PC-9 (cell line): ENCODE measurements around the gene SLC22A14. TPM values are rescaled to one million over a fixed set of nuclear protein-coding genes. Genes with fewer than 3 reads are reported as not detected.

Source experiments
- BruUV-seq: library from RNA; stranded (reverse); fragments of 400-500 nt; replicated peaks from 2 replicates; lab custom pipeline; 2021; lab: Mats Ljungman, UMichigan
- CTCF ChIA-PET: fragments of 300-600 bp; sonication (Branson Sonifier 250); formaldehyde crosslinking; loops from one replicate; lab custom pipeline; 2022; ENCODE audit warnings: antibody characterized with exemption; lab: Charles Lee
- POLR2A ChIA-PET: fragments of 300-600 bp; sonication (Branson Sonifier 250); formaldehyde crosslinking; loops from one replicate; lab custom pipeline; 2022; ENCODE audit warnings: antibody characterized with exemption; ENCODE audit not compliant: unreplicated experiment; lab: Charles Lee
- DNase-seq, 2 experiments: peaks; one replicate each; pipeline versions ENCODE4 v3.0.0 to v3.0.0-alpha.2; 2015 to 2022; ENCODE audit warnings: mixed read lengths in 1 of 2
- H2AFZ ChIP-seq: fragments of 200-600 bp; sonication (generic); 2 replicates; pipeline ENCODE4 v1.8.1; 2017; ENCODE audit warnings: antibody characterized with exemption
- H3F3A ChIP-seq: fragments of 200-600 bp; sonication (generic); 2 replicates; pipeline ENCODE4 v1.8.1; 2017; ENCODE audit warnings: antibody characterized with exemption, mild to moderate bottlenecking, low read depth; ENCODE audit not compliant: insufficient read depth
- H3K27ac ChIP-seq: fragments of 200-600 bp; sonication (generic); 2 replicates; pipeline ENCODE4 v1.6.1; 2016; ENCODE audit warnings: mixed run types
- H3K27me3 ChIP-seq: fragments of 200-600 bp; sonication (generic); 2 replicates; pipeline ENCODE4 v1.6.1; 2016; ENCODE audit warnings: low read depth, mixed run types; ENCODE audit not compliant: insufficient read depth
- H3K36me3 ChIP-seq: fragments of 200-600 bp; sonication (generic); 2 replicates; pipeline ENCODE4 v1.6.1; 2016; ENCODE audit warnings: low read depth, mixed run types
- H3K4me1 ChIP-seq: fragments of 200-600 bp; sonication (generic); replicated peaks from 2 replicates; pipeline ENCODE4 v1.6.1; 2016; ENCODE audit warnings: mixed run types; ENCODE audit not compliant: insufficient read depth
- H3K4me2 ChIP-seq: fragments of 200-600 bp; sonication (generic); 2 replicates; pipeline ENCODE4 v1.6.1; 2017; ENCODE audit warnings: mixed run types
- H3K4me3 ChIP-seq: fragments of 200-600 bp; sonication (generic); 2 replicates; pipeline ENCODE4 v1.6.1; 2016; ENCODE audit warnings: mixed run types
- H3K79me2 ChIP-seq: fragments of 200-600 bp; sonication (generic); 2 replicates; pipeline ENCODE4 v1.6.1; 2017; ENCODE audit warnings: low read depth, mixed run types
- H3K9me2 ChIP-seq: fragments of 200-600 bp; sonication (generic); 2 replicates; pipeline ENCODE4 v1.8.1; 2017; ENCODE audit warnings: mild to moderate bottlenecking; ENCODE audit not compliant: insufficient read depth
- H3K9me3 ChIP-seq: fragments of 200-600 bp; sonication (generic); 2 replicates; pipeline ENCODE4 v1.8.1; 2016; ENCODE audit warnings: low read depth; ENCODE audit not compliant: insufficient read depth
- H4K20me1 ChIP-seq: fragments of 200-600 bp; sonication (generic); 2 replicates; pipeline ENCODE4 v1.8.1; 2017; ENCODE audit not compliant: insufficient read depth
- EZH2 ChIP-seq: fragments of 200-600 bp; sonication (generic); IDR thresholded peaks from 2 replicates; pipeline ENCODE4 v1.8.0; 2017; ENCODE audit warnings: antibody characterized with exemption, low read depth
- intact Hi-C: fragments of 100-400 bp; cut with micrococcal nuclease; formaldehyde crosslinking; loops from one replicate; pipeline ENCODE4 v1.10.0; 2022; ENCODE audit not compliant: unreplicated experiment
- total RNA-seq: library from RNA; stranded (reverse); gene quantifications from 2 replicates; pipeline ENCODE4 v1.2.3, GENCODE V29; 2021
- TF ChIP-seq, protein P1 (sequence below): fragments of 200-600 bp; sonication (generic); conservative IDR thresholded peaks from 2 replicates; pipeline ENCODE4 v1.6.1; 2017; ENCODE audit warnings: mixed run types, antibody characterized with exemption, mild to moderate bottlenecking, moderate library complexity

Gene SLC22A14
- total RNA-seq, 1 experiment from 2014 or later: not detected

DNA sequence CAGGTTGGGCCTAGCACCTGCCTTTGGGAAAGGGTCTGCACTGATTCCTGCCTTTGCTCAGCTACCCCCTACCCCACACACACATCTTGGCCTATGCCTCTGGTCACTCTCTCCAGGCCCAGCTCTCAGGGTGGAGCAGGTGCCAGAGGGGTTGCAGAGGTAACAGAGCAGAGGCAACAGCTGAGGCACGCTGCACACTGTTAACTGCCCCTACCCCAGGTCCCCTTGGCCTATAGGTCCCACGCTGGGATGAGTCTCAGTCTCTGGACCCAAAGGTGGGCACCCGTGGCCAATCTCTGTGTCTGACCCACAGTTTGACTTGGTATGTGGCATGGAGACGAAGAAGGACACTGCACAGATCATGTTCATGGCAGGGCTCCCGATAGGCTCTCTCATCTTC is 24.8 kb downstream of the SLC22A14 start:
- ChIA-PET CTCF (no interaction called here), POLR2A (no interaction called here)
- intact Hi-C loops: no loop called here
- Histone ChIP-seq H3K4me3 (no peak overlapping the region), H4K20me1 (no peaks in the 10 kb centered on the region), H2AFZ (no peak overlapping the region), H3F3A (no peaks in the 10 kb centered on the region), H3K9me2 (no peaks in the 10 kb centered on the region), H3K79me2 (no peaks in the 10 kb centered on the region), H3K4me2 (no peak overlapping the region), H3K27me3 (no peaks in the 10 kb centered on the region), H3K9me3 (no peaks in the 10 kb centered on the region), H3K36me3 (no peaks in the 10 kb centered on the region), H3K4me1 (no peaks in the 10 kb centered on the region), H3K27ac (no peak overlapping the region)
- TF ChIP-seq EZH2: no peak
- TF ChIP-seq, protein P1, sequence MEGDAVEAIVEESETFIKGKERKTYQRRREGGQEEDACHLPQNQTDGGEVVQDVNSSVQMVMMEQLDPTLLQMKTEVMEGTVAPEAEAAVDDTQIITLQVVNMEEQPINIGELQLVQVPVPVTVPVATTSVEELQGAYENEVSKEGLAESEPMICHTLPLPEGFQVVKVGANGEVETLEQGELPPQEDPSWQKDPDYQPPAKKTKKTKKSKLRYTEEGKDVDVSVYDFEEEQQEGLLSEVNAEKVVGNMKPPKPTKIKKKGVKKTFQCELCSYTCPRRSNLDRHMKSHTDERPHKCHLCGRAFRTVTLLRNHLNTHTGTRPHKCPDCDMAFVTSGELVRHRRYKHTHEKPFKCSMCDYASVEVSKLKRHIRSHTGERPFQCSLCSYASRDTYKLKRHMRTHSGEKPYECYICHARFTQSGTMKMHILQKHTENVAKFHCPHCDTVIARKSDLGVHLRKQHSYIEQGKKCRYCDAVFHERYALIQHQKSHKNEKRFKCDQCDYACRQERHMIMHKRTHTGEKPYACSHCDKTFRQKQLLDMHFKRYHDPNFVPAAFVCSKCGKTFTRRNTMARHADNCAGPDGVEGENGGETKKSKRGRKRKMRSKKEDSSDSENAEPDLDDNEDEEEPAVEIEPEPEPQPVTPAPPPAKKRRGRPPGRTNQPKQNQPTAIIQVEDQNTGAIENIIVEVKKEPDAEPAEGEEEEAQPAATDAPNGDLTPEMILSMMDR: no peak
- no peak for DNase-seq
- BruUV-seq: no TSS peak

GRCh38 chr3:38307599-38307998 is 25.5 kb downstream of the SLC22A14 start:
- H2AFZ ChIP-seq: no peak overlapping the region
- H3K9me2 ChIP-seq: no peaks in the 10 kb centered on the region
- no peaks in the 10 kb centered on the region for H3K27me3 ChIP-seq
- no peak overlapping the region for H3K4me2 ChIP-seq
- H3K36me3 ChIP-seq: no peaks in the 10 kb centered on the region
- no peaks in the 10 kb centered on the region for H3F3A ChIP-seq
- no peak for TF ChIP-seq EZH2
- TF ChIP-seq, protein P1: no peak
- no peak for DNase-seq
- no peaks in the 10 kb centered on the region for H3K4me1 ChIP-seq
- intact Hi-C loops: no loop called here
- BruUV-seq: no TSS peak
- H4K20me1 ChIP-seq: no peaks in the 10 kb centered on the region
- ChIA-PET CTCF (no interaction called here), POLR2A (no interaction called here)
- H3K4me3 ChIP-seq: no peak overlapping the region
- H3K79me2 ChIP-seq: no peaks in the 10 kb centered on the region
- no peaks in the 10 kb centered on the region for H3K9me3 ChIP-seq
- H3K27ac ChIP-seq: no peak overlapping the region

GRCh38 chr3:38308456-38308855 is 26.4 kb downstream of the SLC22A14 start:
- Histone ChIP-seq H3K9me3 (no peaks in the 10 kb centered on the region), H3F3A (no peaks in the 10 kb centered on the region), H3K36me3 (no peaks in the 10 kb centered on the region), H4K20me1 (no peaks in the 10 kb centered on the region), H3K27me3 (no peaks in the 10 kb centered on the region), H3K27ac (no peak overlapping the region), H3K4me1 (no peaks in the 10 kb centered on the region), H3K4me2 (no peak overlapping the region), H3K9me2 (no peaks in the 10 kb centered on the region), H3K79me2 (no peaks in the 10 kb centered on the region), H3K4me3 (no peak overlapping the region), H2AFZ (no peak overlapping the region)
- CTCF ChIA-PET: no interaction called here
- POLR2A ChIA-PET: no interaction called here
- intact Hi-C loops: no loop called here
- BruUV-seq: no TSS peak
- TF ChIP-seq, protein P1: no peak
- no peak for TF ChIP-seq EZH2
- no peak for DNase-seq
